Astrocyte (in vitro differentiated cells and primary cell): Measurements from ENCODE around the gene POLR2F. TPM values are rescaled to one million over a fixed set of nuclear protein-coding genes. Genes with fewer than 3 reads are reported as not detected.
A peak's percentile ranks its signal among the peaks of the same experiment; 100 is the strongest.

Source experiments
- DNase-seq: peaks from one replicate; pipeline ENCODE4 v3.0.0-alpha.2; 2010; ENCODE audit warnings: low read depth
- FAIRE-seq: peaks from 2 replicates; lab custom pipeline; 2011; peaks lifted over from hg19 to GRCh38; lab: Jason Lieb, UNC
- H2AFZ ChIP-seq: 2 replicates; pipeline ENCODE4 v1.6.0; 2012; ENCODE audit warnings: low read depth, low read length, inconsistent platforms
- H3K27ac ChIP-seq: 2 replicates; pipeline ENCODE4 v1.5.1; 2011; ENCODE audit warnings: low read depth, low read length, inconsistent platforms
- H3K27me3 ChIP-seq: 2 replicates; pipeline ENCODE4 v1.6.0; 2011; ENCODE audit warnings: low read length, inconsistent platforms; ENCODE audit not compliant: insufficient read depth
- H3K36me3 ChIP-seq: 2 replicates; pipeline ENCODE4 v1.5.1; 2011; ENCODE audit warnings: low read length, inconsistent platforms; ENCODE audit not compliant: insufficient read depth
- H3K4me1 ChIP-seq: 2 replicates; pipeline ENCODE4 v1.5.1; 2011; ENCODE audit warnings: low read length, inconsistent platforms; ENCODE audit not compliant: insufficient read depth
- H3K4me2 ChIP-seq: 2 replicates; pipeline ENCODE4 v1.6.0; 2012; ENCODE audit warnings: low read length, inconsistent platforms
- H3K4me3 ChIP-seq: 2 replicates; pipeline ENCODE4 v1.5.1; 2011; ENCODE audit warnings: low read depth, mild to moderate bottlenecking, low read length, inconsistent platforms; ENCODE audit not compliant: insufficient read depth
- H3K79me2 ChIP-seq: 2 replicates; pipeline ENCODE4 v1.6.0; 2012; ENCODE audit warnings: mild to moderate bottlenecking, low read length, inconsistent platforms; ENCODE audit not compliant: insufficient read depth
- H3K9ac ChIP-seq: 2 replicates; pipeline ENCODE4 v1.6.0; 2012; ENCODE audit warnings: mild to moderate bottlenecking, low read length, inconsistent platforms
- H3K9me3 ChIP-seq: 2 replicates; pipeline ENCODE4 v1.5.1; 2012; ENCODE audit warnings: low read depth, mild to moderate bottlenecking, low read length, inconsistent platforms; ENCODE audit not compliant: insufficient read depth
- H4K20me1 ChIP-seq: 2 replicates; pipeline ENCODE4 v1.6.0; 2012; ENCODE audit warnings: low read length, inconsistent platforms; ENCODE audit not compliant: insufficient read depth
- H3K27ac Mint-ChIP-seq: one replicate; pipeline ENCODE4 v1.8.0; 2021; ENCODE audit warnings: mild to moderate bottlenecking, mixed read lengths; ENCODE audit not compliant: unreplicated experiment
- H3K27me3 Mint-ChIP-seq: one replicate; pipeline ENCODE4 v1.8.0; 2021; ENCODE audit warnings: low read depth, mixed read lengths; ENCODE audit not compliant: unreplicated experiment
- H3K36me3 Mint-ChIP-seq: one replicate; pipeline ENCODE4 v1.8.0; 2021; ENCODE audit warnings: low read depth, mixed read lengths; ENCODE audit not compliant: unreplicated experiment
- H3K4me1 Mint-ChIP-seq: one replicate; pipeline ENCODE4 v1.8.0; 2021; ENCODE audit warnings: low read depth, mixed read lengths; ENCODE audit not compliant: unreplicated experiment
- H3K4me3 Mint-ChIP-seq: one replicate; pipeline ENCODE4 v1.8.0; 2021; ENCODE audit warnings: mild to moderate bottlenecking, moderate library complexity, mixed read lengths; ENCODE audit not compliant: unreplicated experiment
- H3K9me3 Mint-ChIP-seq: one replicate; pipeline ENCODE4 v1.8.0; 2021; ENCODE audit warnings: mild to moderate bottlenecking, mixed read lengths; ENCODE audit not compliant: unreplicated experiment
- CTCF ChIP-seq: IDR thresholded peaks from 2 replicates; pipeline ENCODE4 v1.5.1; 2011; ENCODE audit warnings: low read depth, mild to moderate bottlenecking, inconsistent platforms, low read length, moderate library complexity; ENCODE audit not compliant: insufficient read depth
- EZH2 ChIP-seq: IDR thresholded peaks from 2 replicates; pipeline ENCODE4 v1.6.1; 2012; ENCODE audit warnings: mild to moderate bottlenecking, low read length, inconsistent platforms; ENCODE audit not compliant: insufficient read depth
- total RNA-seq: library from RNA; stranded (reverse); gene quantifications from 2 replicates; pipeline ENCODE4 v1.2.1, GENCODE V29; 2021

The POLR2F gene
- total RNA-seq, 1 donor from 2014 or later, result 149 TPM

- peaks cover 17% of the 10 kb centered on the region for H3K4me1 ChIP-seq
- no peaks in the 10 kb centered on the region for H3K27me3 ChIP-seq
- H3K9ac ChIP-seq, result no peak overlapping the region
- peak overlapping the region; percentile 43 for H3K4me2 ChIP-seq
- no peak for FAIRE-seq
- H3K9me3 ChIP-seq, result no peaks in the 10 kb centered on the region
- no peaks in the 10 kb centered on the region for H3K9me3 Mint-ChIP-seq
- no peak for DNase-seq
- no peak overlapping the region for H3K4me3 Mint-ChIP-seq
- H3K4me1 Mint-ChIP-seq, result peaks cover 2% of the 10 kb centered on the region
- no peak overlapping the region for H3K27ac ChIP-seq
- no peaks in the 10 kb centered on the region for H3K79me2 ChIP-seq
- no peak overlapping the region for H3K27ac Mint-ChIP-seq
- H3K36me3 ChIP-seq, result no peaks in the 10 kb centered on the region
- TF ChIP-seq EZH2 (no peak), CTCF (no peak)
- H3K4me3 ChIP-seq, result no peak overlapping the region
- no peaks in the 10 kb centered on the region for H4K20me1 ChIP-seq
- no peaks in the 10 kb centered on the region for H3K36me3 Mint-ChIP-seq
- no peak overlapping the region for H2AFZ ChIP-seq
- peaks cover 14% of the 10 kb centered on the region for H3K27me3 Mint-ChIP-seq
These were observed 45.7 kb downstream of the POLR2F start for GRCh38 chr22:37999236-37999635.

- no peak overlapping the region for H3K4me3 ChIP-seq
- H2AFZ ChIP-seq, result no peak overlapping the region
- H3K4me1 Mint-ChIP-seq, result peaks cover 2% of the 10 kb centered on the region
- H3K27me3 Mint-ChIP-seq, result peaks cover 14% of the 10 kb centered on the region
- H3K27ac ChIP-seq, result no peak overlapping the region
- H3K4me3 Mint-ChIP-seq, result no peak overlapping the region
- no peaks in the 10 kb centered on the region for H4K20me1 ChIP-seq
- no peak overlapping the region for H3K27ac Mint-ChIP-seq
- H3K79me2 ChIP-seq, result no peaks in the 10 kb centered on the region
- no peak for TF ChIP-seq CTCF
- no peak for TF ChIP-seq EZH2
- H3K27me3 ChIP-seq, result no peaks in the 10 kb centered on the region
- no peaks in the 10 kb centered on the region for H3K9me3 Mint-ChIP-seq
- no peaks in the 10 kb centered on the region for H3K36me3 Mint-ChIP-seq
- no peaks in the 10 kb centered on the region for H3K9me3 ChIP-seq
- no peaks in the 10 kb centered on the region for H3K36me3 ChIP-seq
- peak overlapping the region; percentile 43 for H3K4me2 ChIP-seq
- peaks cover 17% of the 10 kb centered on the region for H3K4me1 ChIP-seq
- H3K9ac ChIP-seq, result no peak overlapping the region
- no peak for FAIRE-seq
- peak; percentile 78 for DNase-seq
These were observed 46.3 kb downstream of the POLR2F start for GRCh38 chr22:37999640-38000272.

GRCh38 chr22:38005943-38006342 lies 52.4 kb downstream of the POLR2F start:
- H3K27ac Mint-ChIP-seq, result no peak overlapping the region
- Histone ChIP-seq H3K4me2 (no peak overlapping the region), H3K9me3 (no peaks in the 10 kb centered on the region), H3K4me3 (no peak overlapping the region), H3K36me3 (no peaks in the 10 kb centered on the region), H4K20me1 (no peaks in the 10 kb centered on the region), H3K79me2 (no peaks in the 10 kb centered on the region), H3K27me3 (no peaks in the 10 kb centered on the region), H3K4me1 (no peaks in the 10 kb centered on the region), H3K9ac (no peak overlapping the region), H3K27ac (no peak overlapping the region), H2AFZ (no peak overlapping the region)
- DNase-seq (no peak), FAIRE-seq (no peak)
- peaks cover 1% of the 10 kb centered on the region for H3K36me3 Mint-ChIP-seq
- no peaks in the 10 kb centered on the region for H3K4me1 Mint-ChIP-seq
- H3K9me3 Mint-ChIP-seq, result no peaks in the 10 kb centered on the region
- H3K27me3 Mint-ChIP-seq, result no peaks in the 10 kb centered on the region
- no peak for TF ChIP-seq CTCF
- TF ChIP-seq EZH2, result no peak
- no peak overlapping the region for H3K4me3 Mint-ChIP-seq
